Naive thymus-derived CD4-positive, alpha-beta T cell (primary cell): ENCODE measurements around the gene GPC3. TPM values are rescaled to one million over a fixed set of nuclear protein-coding genes. Genes with fewer than 3 reads are reported as not detected.

Experiments used
- ATAC-seq: fragments of 150-1000 bp; cut with Tn5 transposase; 2 replicates; pipeline ENCODE4 v1.10.0; 2021; ENCODE audit warnings: mild to moderate bottlenecking, moderate library complexity
- CTCF ChIA-PET: fragments of 350-600 bp; sonication (Branson Sonifier 250); formaldehyde crosslinking; loops from one replicate; lab custom pipeline; 2021; ENCODE audit warnings: antibody characterized with exemption; lab: Charles Lee
- POLR2A ChIA-PET: fragments of 350-600 bp; sonication (Branson Sonifier 250); formaldehyde crosslinking; loops from one replicate; lab custom pipeline; 2021; ENCODE audit warnings: antibody characterized with exemption, inconsistent platforms; lab: Charles Lee
- DNase-seq, 9 donors: peaks; one replicate each; pipeline versions ENCODE4 v3.0.0 to v3.0.0-alpha.2; 2020 to 2022; ENCODE audit warnings: mixed read lengths in 1 of 9
- H3K27ac ChIP-seq: one replicate; pipeline ENCODE4 v1.7.0; 2013; ENCODE audit warnings: mild to moderate bottlenecking, low read depth, low read length, moderate library complexity
- H3K27me3 ChIP-seq, 2 donors: one replicate each; pipeline ENCODE4 v1.7.0; 2013; ENCODE audit warnings: low read length in 2 of 2, mild to moderate bottlenecking in 2 of 2, moderate library complexity in 2 of 2; ENCODE audit not compliant: control insufficient read depth in 2 of 2, insufficient read depth in 2 of 2
- H3K36me3 ChIP-seq, 3 experiments: 1 replicate in 2 of 3; 2 replicates in 1 of 3; pipeline ENCODE4 v1.7.0; 2013; ENCODE audit warnings: low read length in 3 of 3, mild to moderate bottlenecking in 3 of 3, moderate library complexity in 1 of 3; ENCODE audit not compliant: insufficient read depth in 3 of 3, control insufficient read depth in 2 of 3
- H3K4me1 ChIP-seq, 2 donors: one replicate each; pipeline ENCODE4 v1.7.0; 2013; ENCODE audit warnings: low read length in 2 of 2, mild to moderate bottlenecking in 2 of 2, moderate library complexity in 1 of 2; ENCODE audit not compliant: control insufficient read depth in 2 of 2, insufficient read depth in 2 of 2
- H3K4me3 ChIP-seq: 2 replicates; pipeline ENCODE4 v1.7.0; 2013; ENCODE audit warnings: mild to moderate bottlenecking, low read length
- H3K9me3 ChIP-seq, 3 experiments: 1 replicate in 2 of 3; 2 replicates in 1 of 3; pipeline ENCODE4 v1.7.0; 2013; ENCODE audit warnings: low read length in 3 of 3; ENCODE audit not compliant: control insufficient read depth in 2 of 3
- H3K27ac Mint-ChIP-seq, 9 donors: one replicate each; pipeline ENCODE4 v1.8.0; 2020 to 2022; ENCODE audit warnings: mixed read lengths in 9 of 9, mild to moderate bottlenecking in 8 of 9, moderate library complexity in 5 of 9, inconsistent platforms in 2 of 9
- H3K27me3 Mint-ChIP-seq, 5 donors: one replicate each; pipeline ENCODE4 v1.8.0; 2021 to 2022; ENCODE audit warnings: mixed read lengths in 5 of 5, mild to moderate bottlenecking in 1 of 5
- H3K36me3 Mint-ChIP-seq, 5 donors: one replicate each; pipeline ENCODE4 v1.8.0; 2020 to 2022; ENCODE audit warnings: mixed read lengths in 5 of 5, mild to moderate bottlenecking in 3 of 5, inconsistent platforms in 1 of 5
- H3K4me1 Mint-ChIP-seq, 7 donors: one replicate each; pipeline ENCODE4 v1.8.0; 2020 to 2022; ENCODE audit warnings: mixed read lengths in 7 of 7, mild to moderate bottlenecking in 3 of 7, inconsistent platforms in 1 of 7
- H3K4me3 Mint-ChIP-seq, 10 donors: one replicate each; pipeline ENCODE4 v1.8.0; 2020 to 2022; ENCODE audit warnings: mild to moderate bottlenecking in 10 of 10, mixed read lengths in 10 of 10, moderate library complexity in 6 of 10, inconsistent platforms in 2 of 10
- H3K9me3 Mint-ChIP-seq, 11 donors: one replicate each; pipeline ENCODE4 v1.8.0; 2020 to 2022; ENCODE audit warnings: mixed read lengths in 11 of 11, mild to moderate bottlenecking in 4 of 11, inconsistent platforms in 1 of 11, moderate library complexity in 1 of 11
- intact Hi-C, 2 donors: fragments of 100-400 bp; cut with micrococcal nuclease; formaldehyde crosslinking; loops; one replicate each; pipeline ENCODE4 v1.15.1; 2023
- polyA plus RNA-seq, 2 donors: library from polyadenylated mRNA; unstranded; fragments of 300-500 nt; fragmentation: Illumina TruSeq; gene quantifications; one replicate each; pipeline ENCODE4 v1.2.3, GENCODE V29; 2021
- total RNA-seq, 6 experiments: library from RNA in 5 of 6; stranded (reverse) in 5 of 6; gene quantifications; 1 replicate in 5 of 6; 2 replicates in 1 of 6; pipeline ENCODE4 v1.2.3 and lab custom pipeline; 2021 to 2026

Gene GPC3
- total and polyA plus RNA-seq, 7 experiments from 2014 or later: 0.24 to 6.0 (median 0.65) TPM

- no peak overlapping the region for H3K27ac ChIP-seq
- H3K36me3 Mint-ChIP-seq: no peaks in the 10 kb centered on the region
- no peak overlapping the region for H3K4me3 ChIP-seq
- peaks cover 3 to 10% (median 7%) of the 10 kb centered on the region in 7 donors for H3K4me1 Mint-ChIP-seq
- H3K27ac Mint-ChIP-seq: no peak overlapping the region
- no peaks in the 10 kb centered on the region for H3K36me3 ChIP-seq
- no peaks in the 10 kb centered on the region for H3K9me3 ChIP-seq
- ATAC-seq (no peak), DNase-seq (no peak)
- CTCF ChIA-PET: no interaction called here
- H3K4me3 Mint-ChIP-seq: no peak overlapping the region
- no peaks in the 10 kb centered on the region for H3K27me3 ChIP-seq
- peaks cover 0 to 2% (median 0%) of the 10 kb centered on the region in 11 donors for H3K9me3 Mint-ChIP-seq
- POLR2A ChIA-PET: no interaction called here
- H3K4me1 ChIP-seq: no peaks in the 10 kb centered on the region
- H3K27me3 Mint-ChIP-seq: no peaks in the 10 kb centered on the region
- intact Hi-C loops: no loop called here
Measured at GRCh38 chrX:133961046-133961445, 24.3 kb downstream of the GPC3 start.

- peaks cover 0 to 5% (median 0%) of the 10 kb centered on the region in 5 donors for H3K36me3 Mint-ChIP-seq
- Histone ChIP-seq H3K4me1 (no peaks in the 10 kb centered on the region), H3K36me3 (no peaks in the 10 kb centered on the region), H3K27ac (no peak overlapping the region), H3K27me3 (no peaks in the 10 kb centered on the region), H3K4me3 (no peak overlapping the region), H3K9me3 (no peaks in the 10 kb centered on the region)
- CTCF ChIA-PET: no interaction called here
- POLR2A ChIA-PET: no interaction called here
- H3K27me3 Mint-ChIP-seq: peaks cover 0 to 5% (median 0%) of the 10 kb centered on the region in 5 donors
- H3K27ac Mint-ChIP-seq: no peak overlapping the region
- DNase-seq: no peak
- peaks cover 0 to 5% (median 4%) of the 10 kb centered on the region in 7 donors for H3K4me1 Mint-ChIP-seq
- no peak for ATAC-seq
- intact Hi-C loops: no loop called here
- H3K4me3 Mint-ChIP-seq: no peak overlapping the region
- H3K9me3 Mint-ChIP-seq: peaks cover 0 to 4% (median 0%) of the 10 kb centered on the region in 11 donors
Measured at GRCh38 chrX:133959972-133960371, 25.4 kb downstream of the GPC3 start.

DNA sequence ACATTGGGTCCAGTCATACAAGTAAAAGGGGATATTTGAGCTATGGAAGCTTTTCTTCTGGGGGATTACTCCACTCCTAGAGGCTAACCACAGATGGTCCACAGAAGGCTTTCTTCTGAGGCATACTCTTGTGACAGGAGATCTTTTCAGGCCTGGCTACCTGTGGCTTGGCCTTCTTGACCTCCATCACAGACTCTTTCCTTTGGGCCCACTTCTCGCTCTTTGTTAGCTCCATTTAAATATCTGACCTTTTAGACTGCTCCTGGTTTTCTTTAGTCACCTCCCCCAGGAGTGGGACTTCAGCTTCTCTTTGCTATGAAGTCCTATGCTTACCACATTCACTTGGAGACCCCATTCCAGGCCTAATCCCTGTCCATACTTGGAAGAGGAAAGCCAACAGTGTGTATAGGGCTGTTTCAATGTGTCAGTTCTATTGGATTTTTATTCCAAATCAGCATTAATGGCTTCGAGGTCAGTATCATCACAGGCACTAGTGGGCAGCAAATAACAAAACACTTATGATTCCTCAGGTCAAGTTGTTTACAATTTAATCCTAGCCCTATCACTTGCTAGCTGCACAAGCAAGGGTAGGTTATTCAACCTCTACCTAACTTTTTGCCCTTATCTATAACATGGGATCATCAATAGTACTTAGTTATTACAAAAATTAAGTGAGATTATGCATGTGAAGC lies 26.3 kb downstream of the GPC3 start:
- Histone ChIP-seq H3K27me3 (no peaks in the 10 kb centered on the region), H3K9me3 (no peaks in the 10 kb centered on the region), H3K27ac (no peak overlapping the region), H3K36me3 (no peaks in the 10 kb centered on the region), H3K4me3 (no peak overlapping the region), H3K4me1 (no peaks in the 10 kb centered on the region)
- DNase-seq (no peak), ATAC-seq (no peak)
- POLR2A ChIA-PET: no interaction called here
- H3K9me3 Mint-ChIP-seq: peaks cover 0 to 4% (median 0%) of the 10 kb centered on the region in 11 donors
- H3K4me1 Mint-ChIP-seq: peaks cover 0 to 5% (median 0%) of the 10 kb centered on the region in 7 donors
- H3K27me3 Mint-ChIP-seq: peaks cover 0 to 5% (median 0%) of the 10 kb centered on the region in 5 donors
- H3K36me3 Mint-ChIP-seq: peaks cover 0 to 5% (median 0%) of the 10 kb centered on the region in 5 donors
- H3K27ac Mint-ChIP-seq: no peak overlapping the region
- no peak overlapping the region for H3K4me3 Mint-ChIP-seq
- intact Hi-C loops: no loop called here
- CTCF ChIA-PET: no interaction called here

- CTCF ChIA-PET: no interaction called here
- Histone ChIP-seq H3K4me3 (no peak overlapping the region), H3K36me3 (no peaks in the 10 kb centered on the region), H3K4me1 (no peaks in the 10 kb centered on the region), H3K27me3 (no peaks in the 10 kb centered on the region), H3K9me3 (no peaks in the 10 kb centered on the region), H3K27ac (no peak overlapping the region)
- intact Hi-C loops: no loop called here
- no peak for ATAC-seq
- POLR2A ChIA-PET: no interaction called here
- H3K4me3 Mint-ChIP-seq: no peak overlapping the region
- no peak for DNase-seq
- no peaks in the 10 kb centered on the region for H3K4me1 Mint-ChIP-seq
- H3K27ac Mint-ChIP-seq: no peak overlapping the region
- peaks cover 0 to 4% (median 0%) of the 10 kb centered on the region in 11 donors for H3K9me3 Mint-ChIP-seq
- peaks cover 0 to 5% (median 0%) of the 10 kb centered on the region in 5 donors for H3K36me3 Mint-ChIP-seq
- peaks cover 0 to 5% (median 0%) of the 10 kb centered on the region in 5 donors for H3K27me3 Mint-ChIP-seq
Measured at GRCh38 chrX:133956570-133957340, 28.6 kb downstream of the GPC3 start.

- no peaks in the 10 kb centered on the region for H3K36me3 ChIP-seq
- H3K36me3 Mint-ChIP-seq: peaks cover 0 to 5% (median 0%) of the 10 kb centered on the region in 5 donors
- intact Hi-C loops: no loop called here
- no peak overlapping the region for H3K4me3 Mint-ChIP-seq
- DNase-seq (no peak), ATAC-seq (no peak)
- H3K9me3 Mint-ChIP-seq: peaks cover 0 to 4% (median 0%) of the 10 kb centered on the region in 11 donors
- H3K27me3 Mint-ChIP-seq: peaks cover 0 to 5% (median 0%) of the 10 kb centered on the region in 5 donors
- POLR2A ChIA-PET: no interaction called here
- H3K9me3 ChIP-seq: no peaks in the 10 kb centered on the region
- H3K4me1 Mint-ChIP-seq: no peaks in the 10 kb centered on the region
- CTCF ChIA-PET: interaction anchor here (0.7 kb wide), 1 partner anchor 12 kb away, joined by 3 read pairs; no protein-coding TSS in a partner anchor
- H3K27ac ChIP-seq: no peak overlapping the region
- H3K4me1 ChIP-seq: no peaks in the 10 kb centered on the region
- H3K4me3 ChIP-seq: no peak overlapping the region
- no peak overlapping the region for H3K27ac Mint-ChIP-seq
- no peaks in the 10 kb centered on the region for H3K27me3 ChIP-seq
Measured at GRCh38 chrX:133953785-133954355, 31.5 kb downstream of the GPC3 start.

- POLR2A ChIA-PET: no interaction called here
- Mint-ChIP-seq H3K27me3 (peaks cover 0 to 5% (median 0%) of the 10 kb centered on the region in 5 donors), H3K4me1 (no peaks in the 10 kb centered on the region), H3K36me3 (peaks cover 0 to 5% (median 0%) of the 10 kb centered on the region in 5 donors), H3K27ac (no peak overlapping the region), H3K4me3 (no peak overlapping the region), H3K9me3 (peaks cover 0 to 4% (median 0%) of the 10 kb centered on the region in 11 donors)
- CTCF ChIA-PET: no interaction called here
- DNase-seq (no peak), ATAC-seq (no peak)
- no peaks in the 10 kb centered on the region for H3K27me3 ChIP-seq
- H3K27ac ChIP-seq: no peak overlapping the region
- no peak overlapping the region for H3K4me3 ChIP-seq
- H3K4me1 ChIP-seq: no peaks in the 10 kb centered on the region
- intact Hi-C loops: no loop called here
- H3K36me3 ChIP-seq: no peaks in the 10 kb centered on the region
- no peaks in the 10 kb centered on the region for H3K9me3 ChIP-seq
Measured at GRCh38 chrX:133953078-133953477, 32.3 kb downstream of the GPC3 start.
